GM21390 (cell line): Measurements from ENCODE around the gene YES1.
A peak's percentile ranks its signal among the peaks of the same experiment; 100 is the strongest.
"Not testable (repeated sequence)": the region's sequence is repeated elsewhere in the genome, so short reads cannot be mapped to it uniquely, and the experiment has no call there.

Source experiments
- ATAC-seq: cut with Tn5 transposase; IDR thresholded peaks from one replicate; pipeline ENCODE4 v1.9.1; 2021; ENCODE audit not compliant: unreplicated experiment

The YES1 gene

DNA sequence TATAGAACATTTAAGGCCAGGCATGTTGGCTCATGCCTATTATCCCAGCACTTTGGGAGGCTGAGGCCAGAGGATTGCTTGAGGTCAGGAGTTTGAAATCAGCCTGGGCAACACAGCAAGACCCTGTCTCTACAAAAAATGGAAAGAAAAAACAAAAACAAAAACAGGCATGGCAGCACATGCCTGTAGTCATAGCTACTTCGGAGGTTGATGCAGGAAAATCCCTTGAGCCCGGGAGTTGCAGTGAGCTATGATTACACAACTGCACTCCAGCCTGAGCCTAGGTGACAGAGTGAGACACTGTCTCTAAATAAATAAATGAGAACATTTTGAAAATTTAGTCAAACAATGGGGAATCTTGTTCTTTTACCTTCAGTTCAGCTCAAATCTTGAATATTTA is 12.1 kb upstream of the YES1 start:
- no peak for ATAC-seq

DNA sequence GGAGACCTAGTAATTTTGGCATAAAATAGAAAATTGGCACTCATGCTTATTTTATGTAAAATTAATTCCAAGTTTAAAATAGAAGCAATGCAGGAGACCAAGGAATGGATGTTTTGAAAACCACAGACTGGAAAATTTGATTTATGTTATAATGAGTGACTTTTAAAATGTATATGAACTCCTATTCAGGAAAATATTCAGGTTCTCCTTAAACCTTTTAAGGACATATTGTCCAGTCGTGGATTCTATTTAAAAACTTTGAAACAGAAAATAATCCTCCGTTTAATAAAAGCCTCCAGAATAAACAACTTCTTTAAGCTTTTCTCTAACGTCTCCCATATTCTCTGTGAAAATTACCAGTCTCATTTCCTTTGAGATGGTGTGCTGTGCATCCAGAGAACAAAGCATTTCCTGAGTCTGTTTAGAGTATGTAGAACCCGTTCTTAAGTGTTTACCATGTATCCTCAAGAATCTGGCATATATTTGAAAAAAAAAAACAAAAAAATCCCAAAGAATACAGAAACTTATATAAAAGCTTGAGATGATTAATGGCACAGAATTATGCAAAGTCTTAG is 8.6 kb upstream of the YES1 start:
- no peak for ATAC-seq

GRCh38 chr18:816869-817268 is 4.8 kb upstream of the YES1 start:
- no peak for ATAC-seq

DNA sequence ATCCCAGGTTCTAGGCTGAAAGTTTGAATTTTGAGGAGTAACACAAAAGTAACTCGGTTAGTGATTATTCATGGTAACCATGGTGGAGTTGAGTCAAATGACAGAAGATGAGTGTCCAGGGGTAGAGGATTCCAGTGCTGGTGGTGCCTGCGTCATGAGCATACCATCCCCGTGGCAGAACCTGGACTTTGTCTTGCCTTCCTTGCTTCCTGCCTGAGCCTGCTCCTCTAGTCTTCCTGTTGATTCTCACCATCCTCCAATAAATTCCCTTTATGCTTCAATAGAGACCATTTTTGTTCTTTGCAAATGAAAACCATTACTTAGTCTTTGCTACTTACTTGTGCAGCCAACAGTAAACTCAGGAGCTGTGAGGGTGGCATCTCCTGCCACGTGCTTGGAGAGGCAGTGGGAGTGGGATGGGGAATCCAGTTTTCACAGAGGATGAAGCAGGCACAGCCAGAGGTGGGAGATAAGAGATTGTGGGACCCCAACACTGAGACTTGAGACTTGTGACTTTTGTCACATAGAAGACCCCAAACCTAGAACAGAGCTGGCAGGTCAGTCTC is 4.1 kb upstream of the YES1 start:
- no peak for ATAC-seq

DNA sequence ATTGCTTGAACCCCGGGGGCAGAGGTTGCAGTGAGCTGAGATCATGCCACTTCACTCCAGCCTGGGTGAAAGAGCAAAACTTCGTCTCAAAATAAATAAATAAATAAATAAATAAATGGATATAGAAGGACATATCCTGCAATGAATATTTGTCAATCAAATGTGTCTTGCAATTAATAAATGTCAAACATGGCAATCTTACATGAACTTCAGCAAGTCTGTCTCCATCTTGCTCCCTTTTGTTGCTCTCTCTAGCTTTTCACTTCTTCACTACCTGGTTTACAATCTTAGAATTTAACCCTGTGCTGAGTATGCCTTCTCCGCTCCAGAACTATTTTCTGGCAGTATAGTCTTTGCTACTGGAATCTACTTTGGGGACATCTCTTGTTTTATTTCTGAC is 3.3 kb upstream of the YES1 start:
- ATAC-seq, result no peak

DNA sequence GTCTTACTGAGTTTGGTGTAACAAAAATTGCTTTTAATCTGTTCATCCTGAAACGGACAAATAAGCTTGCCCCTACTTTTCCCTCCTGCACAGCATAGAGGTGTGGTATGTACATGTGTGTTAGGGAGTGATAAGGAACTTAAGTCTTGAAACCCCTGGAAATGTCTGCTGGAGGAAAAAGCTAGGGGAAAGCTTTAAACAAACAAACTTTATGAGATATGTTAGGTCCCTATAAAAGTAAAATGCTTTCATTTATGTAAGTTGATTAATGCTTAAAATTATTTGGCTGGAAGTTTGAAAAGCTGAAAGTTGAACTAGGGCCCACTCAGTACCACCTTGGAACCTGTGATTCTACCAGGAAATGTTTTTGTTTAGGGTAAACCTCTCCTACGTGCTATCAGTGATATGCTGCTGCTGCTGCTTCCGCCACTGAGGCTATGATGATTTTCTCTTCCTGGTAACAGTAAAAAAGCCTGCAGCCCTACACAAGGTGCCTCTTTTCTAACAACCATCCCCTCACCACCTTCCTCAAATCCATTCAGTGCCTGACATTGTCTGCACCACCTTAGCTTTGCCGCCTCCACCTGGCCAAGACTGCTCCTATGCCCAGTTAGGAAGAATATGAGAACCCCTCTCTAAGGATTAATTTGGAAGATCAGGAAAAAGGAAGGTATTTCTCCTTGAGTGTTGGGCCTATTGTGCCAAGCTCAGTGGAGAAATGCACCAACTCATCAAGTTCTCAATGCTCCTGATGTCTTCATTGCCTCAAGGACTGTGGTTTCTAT is 2.5 kb upstream of the YES1 start:
- ATAC-seq, result no peak

DNA sequence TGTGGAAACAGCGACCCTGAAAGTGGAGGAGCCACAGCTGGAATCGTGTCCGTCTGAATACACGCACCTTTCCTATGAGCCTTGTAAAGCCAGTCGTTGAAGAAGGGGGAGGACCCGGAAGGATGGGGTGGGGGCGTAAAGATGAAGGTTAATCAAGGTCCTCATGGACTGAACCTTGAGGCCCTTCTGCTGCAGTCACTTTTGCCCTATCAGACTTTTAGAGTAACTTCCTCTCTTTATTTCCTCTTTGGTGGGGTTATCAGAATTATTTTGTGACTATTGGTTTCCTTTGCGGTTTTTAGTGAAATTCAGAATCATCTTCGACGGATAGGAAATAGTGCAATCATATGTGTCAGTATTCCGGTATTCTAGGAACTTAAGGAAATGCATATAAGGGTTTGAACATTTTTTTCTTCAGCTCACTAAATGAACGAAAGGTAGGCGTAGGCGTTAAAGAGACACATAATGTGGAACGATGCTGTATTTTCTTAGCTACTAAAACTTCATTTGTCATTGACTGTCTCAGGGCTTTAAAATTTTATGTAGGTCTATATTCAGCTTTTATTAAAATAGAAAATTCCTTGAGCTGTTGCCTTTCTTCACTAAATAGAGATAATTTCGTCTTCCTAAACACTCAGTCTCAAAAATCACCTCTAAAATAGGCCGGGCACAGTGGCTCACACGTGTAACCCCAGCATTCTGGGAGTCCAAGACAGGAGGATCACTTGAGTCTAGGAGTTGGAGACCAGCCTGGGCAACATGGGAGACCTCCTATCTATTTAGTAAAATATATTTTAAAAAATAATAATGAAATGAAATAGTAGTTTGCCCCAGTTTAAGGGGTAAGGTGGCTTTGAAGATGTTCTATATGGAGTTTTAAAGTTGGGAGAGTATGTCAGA is 1.4 kb upstream of the YES1 start:
- peak; percentile 0 for ATAC-seq

DNA sequence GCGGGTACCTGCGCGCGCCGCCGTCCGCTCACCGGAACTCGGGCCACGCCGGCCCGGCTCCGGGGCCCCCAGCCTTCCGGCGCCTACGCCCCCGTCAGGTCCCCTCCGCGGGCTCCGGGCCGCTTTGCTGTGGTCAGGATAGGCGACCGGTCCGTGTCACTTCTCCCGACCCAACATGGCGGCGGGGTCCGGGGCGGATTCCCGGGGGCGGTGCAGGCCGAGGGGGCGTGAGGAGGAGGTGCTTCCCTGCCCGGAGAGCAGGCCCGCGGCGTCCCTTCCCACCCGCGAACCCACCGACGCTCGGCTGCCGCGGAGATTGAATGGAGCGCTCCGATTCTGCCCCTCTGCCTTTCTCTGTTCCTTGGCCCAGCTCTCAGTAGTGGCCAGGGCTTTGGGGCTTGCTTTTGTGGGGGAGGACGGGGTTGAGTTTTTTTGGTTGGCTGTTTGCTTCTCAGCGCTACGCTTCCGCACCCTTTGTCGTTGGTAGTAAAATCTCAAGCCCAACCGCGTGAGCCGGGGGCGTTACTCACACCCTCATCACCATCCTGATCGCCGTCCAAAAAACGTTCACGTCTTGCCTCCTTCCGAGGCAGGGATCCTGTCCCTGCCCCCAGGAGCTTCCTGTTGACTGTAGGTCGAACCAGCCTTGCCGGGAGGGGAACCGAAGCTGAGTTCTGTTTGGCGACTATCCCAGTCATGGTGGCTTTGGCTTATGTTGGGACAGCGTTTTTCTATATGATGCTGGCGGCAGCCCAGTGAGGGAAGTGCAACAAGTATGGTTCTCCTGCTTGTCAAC is 532 bp upstream of the YES1 start:
- ATAC-seq, result peak; percentile 42

GRCh38 chr18:811182-811891 is 705 bp downstream of the YES1 start:
- peak; percentile 11 for ATAC-seq

DNA sequence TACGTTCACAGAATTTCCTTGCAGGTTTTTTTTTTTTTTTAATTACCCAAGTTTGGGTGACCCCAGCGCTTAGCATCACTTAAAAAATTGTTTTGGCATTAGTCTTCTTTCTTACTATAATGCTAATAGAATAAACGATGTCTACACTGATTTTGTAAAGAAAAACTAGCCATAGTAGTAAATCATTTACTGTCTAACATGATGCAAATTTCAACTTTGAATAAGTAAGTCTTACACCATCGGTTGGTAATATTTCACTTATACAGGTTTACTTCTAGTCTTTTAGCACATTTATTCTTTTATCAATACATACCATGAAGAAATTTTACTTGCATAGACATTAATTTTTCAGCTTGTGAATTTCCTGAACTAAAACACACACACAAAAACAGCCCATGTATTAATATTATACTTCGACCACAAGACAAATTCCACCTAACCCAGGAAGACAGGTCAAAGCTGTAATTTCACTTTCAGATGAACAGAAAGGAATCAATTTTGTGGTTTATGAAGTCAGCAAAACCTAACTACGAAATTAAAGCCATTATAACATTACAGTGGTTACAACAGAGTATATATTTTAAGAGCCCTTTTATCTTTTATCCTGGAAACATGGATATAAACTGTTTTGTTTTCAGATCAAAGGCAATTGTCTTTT is 1.9 kb downstream of the YES1 start:
- peak; percentile 21 for ATAC-seq

DNA sequence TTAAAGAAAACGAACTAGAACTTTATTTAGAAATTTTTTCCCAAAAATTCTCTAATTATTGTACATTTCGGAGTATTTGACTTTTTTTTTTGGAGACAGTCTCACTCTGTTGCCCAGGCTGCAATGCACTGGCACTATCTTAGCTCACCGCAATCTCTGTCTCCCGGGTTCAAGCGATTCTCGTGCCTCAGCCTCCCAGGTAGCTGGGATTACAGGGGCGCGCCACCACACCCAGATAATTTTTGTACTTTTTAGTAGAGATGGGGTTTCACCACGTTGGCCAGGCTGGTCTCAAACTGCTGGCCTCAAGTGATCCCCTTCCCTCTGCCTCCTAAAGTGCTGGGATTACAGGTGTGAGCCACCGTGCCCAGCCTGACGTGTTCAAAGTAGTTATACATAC is 2.8 kb downstream of the YES1 start:
- not testable (repeated sequence) for ATAC-seq

DNA sequence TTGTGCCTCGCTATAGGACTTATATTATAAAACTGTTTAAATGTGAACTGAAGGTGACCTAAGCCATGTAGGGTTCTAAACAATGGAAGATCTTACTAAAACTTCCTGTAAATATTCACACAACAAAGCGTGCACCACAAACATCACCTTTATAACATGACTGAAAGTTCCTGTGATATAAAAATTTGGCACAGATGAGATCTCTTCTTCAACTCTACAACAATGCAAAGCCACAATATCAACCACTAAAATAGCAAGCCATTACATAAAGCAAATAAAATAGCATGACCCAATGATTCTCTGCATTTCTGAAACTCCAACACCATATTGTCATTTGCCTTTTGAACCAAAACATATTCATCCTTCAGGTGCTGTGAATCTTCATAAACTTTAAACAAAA is 3.5 kb downstream of the YES1 start:
- no peak for ATAC-seq

GRCh38 chr18:808086-808485 is 4.0 kb downstream of the YES1 start:
- ATAC-seq, result no peak

GRCh38 chr18:805755-806110 is 6.3 kb downstream of the YES1 start:
- ATAC-seq, result peak; percentile 32

GRCh38 chr18:805008-805754 is 6.9 kb downstream of the YES1 start:
- peak; percentile 50 for ATAC-seq

- ATAC-seq, result no peak
These were observed 10.9 kb downstream of the YES1 start for GRCh38 chr18:801137-801536.

DNA sequence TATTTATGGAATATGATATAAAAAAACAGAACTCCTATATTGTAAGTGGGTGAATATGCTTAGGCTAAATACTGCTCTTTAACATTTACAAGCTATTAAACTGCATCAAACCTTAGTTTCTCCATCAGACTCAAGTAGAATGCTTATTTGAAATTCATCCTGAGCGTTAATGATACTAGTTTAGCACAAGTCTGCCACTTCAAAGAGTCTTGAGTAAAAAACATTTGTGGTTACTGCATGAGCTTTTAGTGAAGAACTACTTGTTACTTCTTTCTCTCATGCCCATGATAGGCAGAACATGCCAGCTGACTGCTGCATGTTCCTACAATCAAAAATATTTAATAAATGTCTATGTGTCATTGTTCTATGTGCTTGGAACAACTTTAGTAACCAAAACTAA is 12.1 kb downstream of the YES1 start:
- ATAC-seq, result no peak

DNA sequence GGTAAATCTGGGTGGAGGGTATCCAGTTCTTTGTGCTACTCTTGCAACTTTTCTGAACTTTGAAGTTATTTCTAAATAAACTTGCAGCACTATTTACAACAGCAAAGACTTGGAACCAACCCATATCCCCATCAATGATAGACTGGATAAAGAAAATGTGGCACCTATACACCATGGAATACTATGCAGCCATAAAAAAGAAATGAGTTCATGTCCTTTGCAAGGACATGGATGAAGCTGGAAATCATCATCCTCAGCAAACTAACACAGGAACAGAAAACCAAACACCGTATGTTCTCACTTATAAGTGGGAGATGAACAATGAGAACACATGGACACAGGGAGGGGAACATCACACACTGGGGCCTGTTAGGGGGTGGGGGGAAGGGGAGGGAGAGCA is 16.7 kb downstream of the YES1 start:
- ATAC-seq, result not testable (repeated sequence)

DNA sequence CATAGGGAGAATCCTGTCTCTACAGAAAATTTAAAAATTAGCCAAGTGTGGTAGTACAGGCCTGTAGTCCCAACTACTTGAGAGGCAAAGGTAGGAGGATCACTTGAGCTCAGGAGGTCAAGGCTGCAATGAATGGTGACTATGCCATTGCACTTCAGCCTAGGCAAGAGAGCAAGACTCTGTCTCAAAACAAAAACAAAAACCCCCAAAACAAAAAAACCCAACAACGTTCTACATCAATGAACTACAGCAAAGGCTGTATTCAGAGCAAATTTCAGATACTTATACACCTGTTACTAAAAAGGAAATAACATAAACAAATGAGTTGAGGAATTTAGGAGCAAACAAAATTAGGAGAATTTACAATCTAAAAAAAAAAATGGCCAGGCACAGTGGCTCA is 22.6 kb downstream of the YES1 start:
- no peak for ATAC-seq
